ENCODE measurements around the gene PGK2.
"Not testable (repeated sequence)": the region's sequence is repeated elsewhere in the genome, so short reads cannot be mapped to it uniquely, and the experiment has no call there.

Gene PGK2

DNA sequence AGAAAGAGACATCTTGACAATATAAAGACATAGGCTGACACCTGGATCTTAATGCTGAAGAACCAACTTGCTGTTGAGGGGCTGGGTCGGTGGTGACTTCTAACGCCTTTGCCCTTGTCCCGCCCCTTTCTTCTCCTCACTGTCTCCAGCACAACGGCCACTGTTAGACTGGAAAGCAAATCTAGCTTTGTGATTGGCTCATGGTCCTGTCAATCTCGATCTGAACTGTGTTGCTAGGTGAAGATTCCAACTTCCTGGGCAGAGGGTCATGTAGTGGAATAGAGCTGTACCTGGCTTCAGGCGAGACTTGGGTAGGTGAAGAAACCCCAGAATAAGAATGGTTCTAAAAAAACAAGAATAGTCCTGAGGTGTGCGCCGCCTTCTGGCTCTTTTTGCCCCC is at the start of gene PGK2:
Gene PGK2 (minus strand): TSS at position 110 of the 400 bp plus-strand sequence. CDS start 98 bp downstream, at position 12.
- DNase-seq (ENCODE audit: low read depth) = no peak

DNA sequence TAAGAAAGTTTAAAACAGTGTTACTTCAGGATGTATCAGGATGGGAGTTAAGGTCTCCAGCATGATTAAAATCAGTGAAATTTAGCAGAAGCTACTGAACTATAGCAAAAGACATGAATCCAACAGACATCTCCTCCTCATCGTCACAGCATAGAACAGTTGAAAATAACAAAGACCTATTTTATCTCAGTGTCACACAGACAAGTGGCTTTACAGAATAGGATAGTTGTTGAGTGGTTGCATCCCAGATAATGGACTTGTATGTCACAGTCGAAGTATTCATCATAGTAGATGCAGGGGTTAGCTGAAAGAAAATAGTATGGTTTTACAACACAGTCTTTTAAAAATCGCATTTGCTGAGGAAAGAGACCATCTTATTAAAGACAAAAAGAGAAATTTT is 48.1 kb upstream of the PGK2 start:
- no peak for DNase-seq (ENCODE audit: low read depth)

DNA sequence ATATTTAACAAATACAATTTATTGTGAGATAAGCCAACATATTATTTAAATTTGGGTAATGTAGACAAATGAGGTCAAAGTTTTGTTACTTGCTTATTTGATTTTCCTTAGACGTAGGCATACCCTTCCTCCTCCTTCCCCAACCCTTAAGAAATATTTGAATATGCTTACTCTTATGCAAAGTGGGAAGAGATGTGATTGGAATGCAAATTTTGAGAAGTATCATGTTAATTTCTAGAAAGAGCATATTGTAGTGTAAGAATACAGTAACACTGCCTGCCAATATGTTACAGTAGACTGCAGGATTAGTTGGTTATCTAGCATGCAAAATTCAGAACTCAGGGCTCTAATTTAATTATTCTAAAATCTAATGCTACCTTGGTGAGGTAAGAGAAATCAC is 46.3 kb upstream of the PGK2 start:
- no peak for DNase-seq (ENCODE audit: low read depth)

DNA sequence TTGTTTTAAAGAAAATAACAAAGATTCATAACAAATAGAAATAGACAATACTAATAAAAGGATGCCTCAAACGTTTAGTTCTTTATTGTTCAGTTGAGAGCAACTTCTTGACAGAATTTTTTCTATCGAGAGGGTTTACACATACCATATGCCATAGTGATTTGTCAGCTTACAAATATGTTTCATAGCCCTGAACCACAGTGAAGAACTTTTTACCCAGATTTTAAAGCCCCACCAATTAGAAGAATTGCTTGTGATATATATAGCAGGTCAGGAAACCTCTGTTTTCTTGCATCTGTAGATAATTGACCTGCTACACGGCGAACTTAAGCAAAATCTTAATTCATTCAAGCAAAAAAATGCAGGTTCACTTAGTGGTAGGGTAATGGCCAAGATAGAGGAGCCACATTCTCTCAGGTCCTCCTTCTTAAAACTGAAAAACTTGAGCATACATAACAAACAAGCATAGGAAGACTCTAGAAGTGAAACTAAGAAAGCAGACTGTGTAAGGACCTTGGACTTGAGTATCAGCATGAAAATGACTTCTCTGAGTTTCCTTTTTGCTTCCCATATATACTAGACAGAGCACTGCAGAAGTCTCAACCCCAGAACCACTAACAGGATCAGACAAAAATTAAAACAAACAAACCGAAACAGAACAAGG is 39.8 kb upstream of the PGK2 start:
- no peak for DNase-seq (ENCODE audit: low read depth)

DNA sequence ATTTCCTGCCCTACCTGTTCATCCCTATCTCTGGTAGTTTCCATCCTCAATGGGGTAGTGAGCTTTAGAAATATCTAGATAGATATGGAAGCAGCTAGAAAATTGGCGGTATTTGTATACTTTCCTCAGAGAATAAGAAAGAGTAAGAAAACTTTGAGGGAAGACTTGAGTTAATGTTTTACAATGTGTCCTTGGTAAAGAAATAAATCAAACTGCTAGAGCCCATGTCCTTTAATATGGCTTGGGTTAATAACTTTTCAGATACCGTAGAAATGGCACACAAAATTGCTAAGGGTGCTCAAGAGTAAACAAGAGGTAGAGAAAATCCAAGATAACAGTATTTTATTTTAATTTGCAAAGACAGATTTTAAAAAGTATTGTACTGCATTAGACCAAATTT is 28.1 kb upstream of the PGK2 start:
- no peak for DNase-seq (ENCODE audit: low read depth)

DNA sequence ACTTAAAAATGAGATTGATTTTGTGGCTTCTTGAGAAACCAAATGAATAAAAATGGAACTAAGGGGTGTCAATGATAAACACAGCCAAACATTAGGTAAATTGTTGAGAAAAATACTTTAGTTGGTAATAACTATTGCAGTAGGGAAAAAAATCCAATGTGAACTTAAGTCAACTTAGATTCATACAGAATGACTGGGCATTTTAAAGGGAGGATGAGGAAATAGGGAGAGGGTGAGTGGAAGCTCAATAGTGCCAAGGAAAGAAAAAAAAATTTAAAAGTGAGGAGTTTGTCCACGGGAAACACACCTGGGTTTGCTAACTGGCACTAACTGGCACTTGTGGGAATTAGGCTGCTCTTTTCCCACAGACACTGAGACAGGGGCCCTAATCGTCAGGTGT is 26.2 kb upstream of the PGK2 start:
- DNase-seq (ENCODE audit: low read depth) = no peak

DNA sequence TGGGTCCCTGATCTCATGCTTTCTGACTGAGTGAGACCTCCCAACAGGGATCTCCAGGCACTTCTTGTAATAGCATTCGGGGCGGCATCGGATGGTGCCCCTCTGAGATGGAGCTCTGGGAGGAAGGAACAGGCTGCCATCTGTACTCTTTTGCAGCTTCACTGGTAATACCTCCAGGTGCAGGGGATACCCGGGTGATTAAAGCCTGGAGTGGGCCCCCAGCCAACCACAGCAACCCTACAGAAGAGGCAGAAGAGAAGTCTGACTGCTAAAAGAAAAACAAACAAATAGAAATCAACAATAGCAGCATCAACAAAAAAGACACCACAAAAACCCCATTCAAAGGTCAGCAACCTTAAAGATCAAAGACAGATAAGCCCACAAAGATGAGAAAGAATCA is 19.1 kb upstream of the PGK2 start:
- no peak for DNase-seq (ENCODE audit: low read depth)

DNA sequence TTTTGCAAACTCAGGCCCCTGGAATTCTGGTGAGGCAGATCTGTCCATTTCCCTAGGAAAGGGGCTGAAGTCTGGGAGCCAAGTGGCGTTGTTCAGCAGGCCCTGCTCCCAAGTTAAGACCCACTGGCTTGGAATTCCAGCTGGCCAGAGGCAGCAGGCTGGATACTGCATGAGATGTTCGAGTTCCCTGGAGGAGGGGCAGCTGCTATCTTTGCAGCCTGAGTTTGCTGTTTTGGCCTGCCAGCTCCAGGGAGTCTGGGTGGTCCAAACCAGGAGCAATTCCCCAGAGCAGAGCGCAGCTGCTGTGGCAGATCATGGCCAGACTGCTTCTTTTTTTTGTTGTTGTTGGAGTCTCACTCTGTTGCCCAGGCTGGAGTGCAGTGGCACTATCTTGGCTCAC is 18.2 kb upstream of the PGK2 start:
- no peak for DNase-seq (ENCODE audit: low read depth)

DNA sequence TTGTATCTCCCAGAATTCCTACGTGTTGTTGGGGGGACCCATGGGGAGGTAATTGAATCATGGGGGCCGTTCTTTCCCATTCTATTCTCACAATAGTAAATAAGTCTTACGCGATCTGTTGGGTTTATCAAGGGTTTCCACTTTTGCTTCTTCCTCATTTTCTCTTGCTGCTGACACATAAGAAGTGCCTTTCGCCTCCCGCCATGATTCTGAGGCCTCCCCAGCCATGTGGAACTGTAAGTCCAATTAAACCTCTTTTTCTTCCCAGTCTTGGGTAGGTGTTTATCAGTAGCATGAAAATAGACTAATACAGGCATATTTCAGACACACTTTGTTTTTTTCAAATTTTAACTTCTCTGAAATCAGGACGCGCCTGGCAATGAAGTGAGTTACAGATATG is 14.4 kb upstream of the PGK2 start:
- no peak for DNase-seq (ENCODE audit: low read depth)

DNA sequence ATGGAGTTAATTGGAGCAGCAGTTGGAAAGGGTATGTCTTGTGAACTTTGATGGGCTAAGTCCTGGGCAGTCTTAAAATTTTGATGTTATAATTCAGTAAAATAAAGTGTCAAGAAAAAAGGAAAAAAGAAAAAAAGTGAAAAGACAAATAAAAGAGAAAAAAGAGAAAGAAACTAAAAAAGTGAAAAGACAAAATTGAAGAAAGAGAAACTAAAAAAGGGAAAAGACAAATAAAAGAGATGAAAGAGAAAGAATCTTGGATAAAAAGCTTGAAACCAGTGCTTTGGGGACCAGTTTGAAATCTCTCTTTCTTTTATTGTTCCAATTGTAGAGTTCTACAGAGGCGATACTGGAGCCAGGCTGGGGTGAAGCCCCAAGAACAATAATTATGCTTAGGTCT is 12.0 kb upstream of the PGK2 start:
- no peak for DNase-seq (ENCODE audit: low read depth)

DNA sequence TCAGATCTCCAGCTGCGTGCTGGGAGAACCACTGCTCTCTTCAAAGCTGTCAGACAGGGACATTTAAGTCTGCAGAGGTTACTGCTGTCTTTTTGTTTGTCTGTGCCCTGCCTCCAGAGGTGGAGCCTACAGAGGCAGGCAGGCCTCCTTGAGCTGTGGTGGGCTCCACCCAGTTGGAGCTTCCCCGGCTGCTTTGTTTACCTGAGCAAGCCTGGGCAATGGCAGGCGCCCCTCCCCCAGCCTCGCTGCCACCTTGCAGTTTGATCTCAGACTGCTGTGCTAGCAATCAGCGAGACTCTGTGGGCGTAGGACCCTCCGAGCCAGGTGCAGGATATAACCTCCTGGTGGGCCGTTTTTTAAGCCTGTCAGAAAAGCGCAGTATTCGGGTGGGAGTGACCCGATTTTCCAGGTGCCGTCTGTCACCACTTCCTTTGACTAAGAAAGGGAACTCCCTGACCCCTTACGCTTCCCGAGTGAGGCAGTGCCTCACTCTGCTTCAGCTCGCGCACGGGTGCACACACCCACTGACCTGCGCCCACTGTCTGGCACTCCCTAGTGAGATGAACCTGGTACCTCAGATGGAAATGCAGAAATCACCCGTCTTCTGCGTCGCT is 9.9 kb upstream of the PGK2 start:
- not testable (repeated sequence) for DNase-seq (ENCODE audit: low read depth)

DNA sequence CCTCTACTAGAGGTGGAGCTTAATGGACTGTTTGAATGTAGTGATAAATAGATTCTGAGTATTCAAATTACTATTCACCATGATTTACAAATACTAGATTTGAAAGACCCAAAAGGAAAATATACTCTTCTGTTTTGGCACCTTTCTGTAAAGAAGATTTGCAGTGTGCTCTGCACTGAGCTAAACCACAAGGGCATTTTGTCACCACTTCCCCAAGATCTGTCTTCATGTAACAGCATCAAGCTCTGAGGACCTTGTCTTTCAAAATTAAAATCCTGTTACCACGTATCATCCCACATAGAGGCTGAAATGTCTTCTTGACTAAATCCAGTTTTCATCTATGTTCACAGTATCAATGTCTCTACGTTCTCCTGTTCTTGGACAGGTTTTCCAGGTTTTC is 3.3 kb upstream of the PGK2 start:
- no peak for DNase-seq (ENCODE audit: low read depth)

DNA sequence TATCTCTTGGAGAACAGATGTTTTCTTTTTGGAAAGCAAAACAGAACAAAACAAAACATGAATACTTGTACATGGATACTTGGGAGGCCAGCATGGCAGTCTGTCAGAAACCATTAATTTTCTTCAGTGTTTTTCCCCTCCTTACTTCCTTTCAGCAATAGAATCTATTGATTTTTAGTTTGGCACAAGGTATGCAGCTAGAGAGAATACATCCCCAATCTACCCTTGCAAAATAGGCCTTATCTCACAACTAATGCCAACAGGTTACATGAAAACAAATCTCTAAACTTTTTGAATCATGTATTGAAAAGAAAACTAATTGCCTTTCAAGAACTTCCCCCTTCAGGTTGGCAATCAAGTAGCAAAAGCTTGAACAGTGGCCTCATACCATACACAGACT is 2.8 kb downstream of the PGK2 start:
- DNase-seq (ENCODE audit: low read depth) = no peak

DNA sequence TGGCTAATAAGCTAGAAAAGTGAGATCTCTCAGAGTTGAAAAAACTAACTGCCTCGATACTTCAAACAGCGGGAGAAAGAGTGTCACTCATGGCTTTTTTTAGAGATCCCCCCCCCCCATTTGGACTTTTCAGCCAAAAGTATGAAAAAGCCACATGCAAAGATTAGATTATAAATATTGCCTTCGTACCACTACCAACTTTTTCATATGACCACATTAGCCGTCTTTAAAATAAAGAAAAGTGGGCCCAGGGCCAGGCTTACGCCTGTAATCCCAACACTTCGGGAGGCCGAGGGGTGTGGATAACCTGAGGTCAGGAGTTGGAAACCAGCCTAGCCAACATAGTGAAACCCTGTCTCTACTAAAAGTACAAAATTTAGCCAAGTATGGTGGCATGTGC is 4.4 kb downstream of the PGK2 start:
- DNase-seq (ENCODE audit: low read depth) = no peak

DNA sequence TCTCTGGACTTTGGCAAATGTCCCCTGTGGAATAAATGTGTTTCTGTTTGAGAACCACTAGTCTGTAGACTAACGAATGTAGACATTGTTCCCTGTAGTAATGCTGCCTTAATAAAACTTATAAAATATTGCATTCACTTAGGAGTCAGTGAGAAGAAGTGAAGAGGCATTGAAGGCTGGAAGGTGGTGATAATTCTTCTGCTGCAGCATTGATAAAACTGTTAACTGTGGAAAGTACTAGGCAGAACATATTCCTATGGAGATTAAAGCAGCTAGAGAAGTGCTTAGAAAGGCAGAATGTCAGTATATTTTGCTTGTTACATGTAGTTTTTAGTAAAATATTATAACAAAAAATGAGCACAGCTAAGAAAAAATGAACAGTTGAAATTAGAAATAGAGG is 4.8 kb downstream of the PGK2 start:
- DNase-seq (ENCODE audit: low read depth) = no peak

DNA sequence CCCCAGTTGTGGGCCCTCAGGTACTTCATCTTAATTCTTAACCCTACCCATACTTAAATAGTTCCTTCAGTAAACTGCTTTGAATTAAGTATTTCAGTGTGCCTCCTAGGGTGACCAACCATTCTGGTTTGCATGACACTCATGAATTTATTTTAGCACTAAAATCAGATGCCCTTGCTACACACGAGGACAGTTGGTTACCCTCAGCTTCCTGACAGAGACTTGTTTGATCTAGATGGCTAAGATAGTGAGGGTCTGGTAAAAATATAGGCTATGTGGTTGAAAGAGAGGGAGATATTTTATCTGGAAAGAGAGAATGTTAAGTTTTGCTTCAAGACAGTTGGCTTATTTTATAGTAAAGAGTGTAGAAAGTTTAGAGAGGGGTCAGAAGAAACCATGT is 10.6 kb downstream of the PGK2 start:
- no peak for DNase-seq (ENCODE audit: low read depth)

DNA sequence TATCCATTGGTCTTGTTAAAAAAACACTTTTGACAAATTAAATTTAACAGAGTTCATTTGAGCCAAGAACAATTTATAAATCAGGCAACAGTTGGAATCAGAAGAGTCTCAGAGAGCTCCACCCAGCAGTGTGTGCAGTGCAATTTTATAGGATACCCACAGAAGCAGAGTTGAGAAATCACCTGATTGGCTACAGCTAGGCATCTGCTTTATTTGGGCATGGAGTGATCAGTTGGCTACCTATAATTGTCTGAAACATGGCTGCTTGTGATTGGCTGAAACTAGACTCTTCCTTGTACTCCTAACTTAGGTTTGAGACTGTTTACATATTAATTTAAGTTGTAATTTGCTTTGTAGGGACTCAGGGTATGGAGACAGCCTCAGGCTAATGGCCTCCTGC is 12.0 kb downstream of the PGK2 start:
- no peak for DNase-seq (ENCODE audit: low read depth)

DNA sequence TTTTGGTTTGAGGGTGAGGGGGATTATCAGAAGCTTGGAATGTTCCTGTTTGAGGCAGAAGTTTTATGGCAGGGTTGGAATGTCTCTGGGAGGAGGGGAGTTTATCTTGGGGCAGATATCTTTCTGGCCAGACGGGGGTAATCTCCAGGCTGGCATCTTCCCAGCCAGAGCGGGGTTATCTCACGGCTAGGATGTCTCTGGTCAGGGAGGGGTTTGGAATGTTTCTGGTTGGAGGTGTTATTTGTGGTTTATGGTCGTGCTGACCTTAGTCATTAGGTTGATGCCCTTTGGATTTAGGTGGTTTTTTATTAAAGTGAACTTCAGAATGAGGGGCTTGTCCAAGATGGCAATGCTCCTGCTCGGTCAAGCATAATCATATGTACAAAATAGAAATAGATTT is 14.8 kb downstream of the PGK2 start:
- DNase-seq (ENCODE audit: low read depth) = no peak

DNA sequence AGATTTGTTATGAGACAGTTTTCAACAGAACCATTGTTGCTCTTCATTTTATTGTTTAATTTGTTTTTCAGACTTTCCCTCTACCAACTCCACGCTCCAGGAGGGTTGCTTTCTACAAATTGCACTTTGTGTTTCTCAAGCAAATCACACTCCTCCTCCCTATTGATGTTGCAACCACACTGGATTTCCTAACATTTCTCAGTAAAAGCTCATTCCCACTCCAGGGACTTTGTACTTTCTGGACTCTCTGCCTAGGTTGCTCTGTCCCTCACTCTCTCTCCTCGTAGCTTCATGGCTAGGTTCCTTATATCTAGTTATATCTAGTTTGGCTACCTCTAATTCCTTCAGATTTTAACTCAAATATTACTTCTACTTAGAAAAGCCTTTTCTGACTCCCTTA is 20.3 kb downstream of the PGK2 start:
- no peak for DNase-seq (ENCODE audit: low read depth)

DNA sequence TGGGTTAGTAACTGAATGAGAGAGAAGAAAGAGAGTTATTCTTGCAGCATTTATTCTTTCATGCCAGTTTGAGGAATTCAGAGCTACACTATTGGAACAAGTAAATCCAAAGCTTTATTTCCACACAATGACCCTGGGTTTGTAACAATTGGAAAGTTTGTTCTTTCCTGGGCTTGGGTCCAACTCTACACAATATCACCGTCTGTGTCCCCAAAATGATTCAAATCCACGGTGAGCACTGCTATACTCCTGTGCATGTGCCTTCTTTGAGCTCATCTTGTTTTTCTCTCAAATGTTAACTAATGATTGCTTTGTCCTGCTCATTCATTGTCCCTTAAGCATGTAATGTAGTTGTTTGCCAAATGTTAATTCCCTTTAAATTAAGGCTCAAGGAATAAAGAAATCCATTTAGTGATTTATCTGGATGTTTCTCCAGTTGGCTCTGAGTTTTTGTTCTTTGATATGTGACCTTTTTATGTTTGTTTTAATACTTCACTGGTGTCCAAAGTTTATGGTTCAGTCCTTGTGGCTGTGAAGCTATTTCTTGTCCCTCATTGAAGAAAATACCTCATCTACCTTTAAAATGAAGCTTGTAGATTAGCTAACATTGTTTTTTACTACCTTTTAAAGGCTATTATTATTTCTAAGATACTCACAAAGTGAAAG is 22.4 kb downstream of the PGK2 start:
- no peak for DNase-seq (ENCODE audit: low read depth)

DNA sequence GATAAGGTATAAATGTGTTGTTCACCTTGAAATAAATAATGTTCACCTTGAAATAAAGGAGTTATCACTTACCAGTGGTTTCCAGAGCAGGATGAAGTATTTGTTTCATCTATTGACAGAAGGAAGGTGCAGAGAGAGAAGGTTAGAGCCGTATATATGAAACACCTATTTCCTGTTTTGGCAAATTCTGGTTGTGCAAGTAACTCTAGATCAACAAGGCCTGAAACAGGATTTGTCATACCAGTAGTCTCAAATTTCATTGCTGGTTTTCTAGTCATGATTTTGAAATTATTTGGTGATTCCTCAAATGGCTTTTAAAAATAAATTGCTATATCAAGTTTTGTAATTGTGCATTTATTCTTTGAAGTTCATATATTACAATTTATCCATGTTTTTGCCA is 42.8 kb downstream of the PGK2 start, which contains the start of gene CRISP3:
Gene CRISP3 (minus strand): TSS at position 130 of the 400 bp plus-strand sequence. CDS start 21 bp downstream, at position 109.
- no peak for DNase-seq (ENCODE audit: low read depth)

DNA sequence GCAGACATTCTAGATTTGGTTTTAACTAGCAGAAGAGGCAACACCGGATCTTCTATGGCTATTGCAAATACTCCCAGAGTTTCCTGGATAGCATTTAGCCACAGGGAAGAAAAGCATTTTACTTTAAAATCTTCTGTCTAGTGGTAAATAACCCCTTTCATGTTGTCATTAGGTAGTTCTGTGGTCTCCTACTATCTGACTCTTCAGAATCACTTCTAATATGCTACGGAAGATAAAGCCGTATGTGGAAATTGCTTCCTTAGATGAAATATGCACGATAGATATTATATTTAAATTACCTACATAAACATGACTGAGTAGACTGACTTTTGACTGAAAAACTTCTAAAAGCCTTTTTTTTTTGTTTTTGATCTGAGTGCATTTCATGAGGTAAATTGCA is 43.7 kb downstream of the PGK2 start:
- DNase-seq (ENCODE audit: low read depth) = no peak

DNA sequence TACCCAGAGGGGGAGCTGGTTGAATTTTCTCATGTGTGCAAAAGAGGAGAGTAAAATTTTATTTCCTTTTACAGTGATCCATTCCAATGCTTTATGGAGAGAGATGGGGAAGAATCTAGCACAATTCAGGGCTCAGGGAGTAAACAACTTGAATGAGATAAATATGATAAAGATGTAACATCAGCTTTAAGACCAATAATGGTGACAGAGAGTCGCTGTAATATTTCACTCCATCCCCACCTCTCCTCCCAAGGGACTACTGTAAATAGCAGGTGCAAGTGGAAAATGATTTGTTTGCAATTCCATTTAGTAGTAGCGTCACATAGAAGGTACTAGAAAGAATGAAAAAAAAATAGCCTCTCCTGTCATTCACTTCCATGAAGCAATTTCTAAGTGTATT is 47.7 kb downstream of the PGK2 start:
- DNase-seq (ENCODE audit: low read depth) = no peak

Data from GM04504 (cell line).